Measurements from ENCODE around the gene SLC22A2.

DNA sequence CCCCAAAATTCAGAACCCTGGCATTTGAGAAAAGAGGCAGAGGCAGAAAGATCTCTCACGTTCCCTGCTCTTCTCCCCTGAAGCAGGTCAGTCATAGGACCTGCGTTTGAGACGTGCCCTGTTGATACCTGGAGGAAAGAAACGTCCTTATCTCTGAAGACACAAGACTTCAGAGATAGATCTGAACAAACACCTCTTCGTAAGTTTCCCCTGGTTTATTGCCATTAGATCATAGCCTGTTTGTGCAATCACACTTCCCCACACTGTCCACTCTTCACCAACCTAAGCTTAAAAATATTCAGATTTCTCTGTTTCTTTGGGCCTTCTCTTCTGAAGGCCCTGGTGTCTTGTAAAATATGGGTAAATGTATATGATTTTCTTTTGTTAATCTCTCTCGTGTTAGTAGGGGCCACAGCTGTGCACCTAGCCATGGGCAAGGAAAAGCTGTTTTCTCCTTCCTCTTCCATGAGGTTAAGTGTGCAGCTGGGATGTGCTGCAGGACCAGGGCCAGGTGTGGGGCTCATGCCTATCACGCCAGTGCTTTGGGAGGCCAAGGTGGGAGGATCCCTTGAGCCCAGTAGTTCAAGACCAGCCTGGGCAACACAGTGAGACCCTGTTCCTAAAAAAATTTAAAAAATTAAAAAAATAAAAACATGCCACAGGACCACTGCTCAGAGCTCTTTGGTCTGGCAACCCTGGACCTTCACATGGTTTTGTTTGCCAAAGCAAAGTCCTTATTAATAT is 4.7 kb upstream of the SLC22A2 start:
- TF ChIP-seq, protein P1, sequence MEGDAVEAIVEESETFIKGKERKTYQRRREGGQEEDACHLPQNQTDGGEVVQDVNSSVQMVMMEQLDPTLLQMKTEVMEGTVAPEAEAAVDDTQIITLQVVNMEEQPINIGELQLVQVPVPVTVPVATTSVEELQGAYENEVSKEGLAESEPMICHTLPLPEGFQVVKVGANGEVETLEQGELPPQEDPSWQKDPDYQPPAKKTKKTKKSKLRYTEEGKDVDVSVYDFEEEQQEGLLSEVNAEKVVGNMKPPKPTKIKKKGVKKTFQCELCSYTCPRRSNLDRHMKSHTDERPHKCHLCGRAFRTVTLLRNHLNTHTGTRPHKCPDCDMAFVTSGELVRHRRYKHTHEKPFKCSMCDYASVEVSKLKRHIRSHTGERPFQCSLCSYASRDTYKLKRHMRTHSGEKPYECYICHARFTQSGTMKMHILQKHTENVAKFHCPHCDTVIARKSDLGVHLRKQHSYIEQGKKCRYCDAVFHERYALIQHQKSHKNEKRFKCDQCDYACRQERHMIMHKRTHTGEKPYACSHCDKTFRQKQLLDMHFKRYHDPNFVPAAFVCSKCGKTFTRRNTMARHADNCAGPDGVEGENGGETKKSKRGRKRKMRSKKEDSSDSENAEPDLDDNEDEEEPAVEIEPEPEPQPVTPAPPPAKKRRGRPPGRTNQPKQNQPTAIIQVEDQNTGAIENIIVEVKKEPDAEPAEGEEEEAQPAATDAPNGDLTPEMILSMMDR (conservative IDR thresholded peaks at IDR 0.05; ENCODE audit: low read length): no peak
- no peak for TF ChIP-seq EZH2phosphoT487 (IDR thresholded peaks at IDR 0.05; ENCODE audit: borderline replicate concordance, low read depth, low read length)

Measured in OCI-LY7 (cell line).